ENCODE data around the gene NPY4R2.
"Not testable (repeated sequence)": the region's sequence is repeated elsewhere in the genome, so short reads cannot be mapped to it uniquely, and the experiment has no call there.

The NPY4R2 gene, protein sequence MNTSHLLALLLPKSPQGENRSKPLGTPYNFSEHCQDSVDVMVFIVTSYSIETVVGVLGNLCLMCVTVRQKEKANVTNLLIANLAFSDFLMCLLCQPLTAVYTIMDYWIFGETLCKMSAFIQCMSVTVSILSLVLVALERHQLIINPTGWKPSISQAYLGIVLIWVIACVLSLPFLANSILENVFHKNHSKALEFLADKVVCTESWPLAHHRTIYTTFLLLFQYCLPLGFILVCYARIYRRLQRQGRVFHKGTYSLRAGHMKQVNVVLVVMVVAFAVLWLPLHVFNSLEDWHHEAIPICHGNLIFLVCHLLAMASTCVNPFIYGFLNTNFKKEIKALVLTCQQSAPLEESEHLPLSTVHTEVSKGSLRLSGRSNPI

DNA sequence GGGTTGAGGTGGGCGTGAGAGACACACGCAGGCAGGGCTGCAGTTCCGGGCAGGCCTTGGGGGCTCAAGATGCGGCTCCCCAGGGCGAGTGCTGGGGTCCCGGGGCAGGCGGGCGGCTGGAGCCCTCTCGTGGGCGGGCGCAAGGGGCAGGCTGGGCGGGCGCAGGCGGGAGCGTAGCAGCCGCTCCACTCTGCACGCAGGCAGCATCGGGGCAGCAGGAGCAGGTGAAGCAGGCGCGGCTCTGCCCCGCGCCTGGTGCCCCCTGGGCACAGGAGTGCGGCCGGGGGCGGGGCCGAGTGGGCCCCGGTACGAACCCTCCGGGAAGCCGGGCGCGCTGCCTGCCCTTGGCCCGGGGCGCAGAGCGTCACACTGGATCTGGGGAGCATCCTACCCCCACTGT lies at the start of gene NPY4R2:
Gene NPY4R2, plus strand, starts transcription at position 188 of the 400 bp plus-strand sequence. CDS start 3,326 bp downstream, outside the sequence.
- not testable (repeated sequence) for DNase-seq

DNA sequence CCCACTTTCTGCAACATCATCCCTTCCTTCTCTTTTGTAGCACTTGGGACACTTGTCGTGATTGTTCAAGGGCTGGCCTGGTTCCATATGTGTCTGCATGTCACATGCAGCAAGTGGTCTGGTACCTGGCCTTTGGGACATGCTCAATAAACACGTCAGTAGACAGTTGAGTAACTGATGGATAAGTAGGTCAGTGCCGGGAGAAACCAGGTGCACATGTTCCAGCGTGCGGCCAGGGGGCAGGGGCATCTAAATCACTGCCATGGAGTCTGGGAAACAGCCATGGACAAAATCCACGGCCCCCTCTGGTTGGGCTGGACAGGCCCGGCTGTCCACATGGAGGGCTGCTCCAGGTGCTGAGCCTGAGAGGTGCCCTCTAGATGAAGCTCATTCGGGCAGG lies 47.6 kb upstream of the NPY4R2 start:
- DNase-seq = not testable (repeated sequence)

DNA sequence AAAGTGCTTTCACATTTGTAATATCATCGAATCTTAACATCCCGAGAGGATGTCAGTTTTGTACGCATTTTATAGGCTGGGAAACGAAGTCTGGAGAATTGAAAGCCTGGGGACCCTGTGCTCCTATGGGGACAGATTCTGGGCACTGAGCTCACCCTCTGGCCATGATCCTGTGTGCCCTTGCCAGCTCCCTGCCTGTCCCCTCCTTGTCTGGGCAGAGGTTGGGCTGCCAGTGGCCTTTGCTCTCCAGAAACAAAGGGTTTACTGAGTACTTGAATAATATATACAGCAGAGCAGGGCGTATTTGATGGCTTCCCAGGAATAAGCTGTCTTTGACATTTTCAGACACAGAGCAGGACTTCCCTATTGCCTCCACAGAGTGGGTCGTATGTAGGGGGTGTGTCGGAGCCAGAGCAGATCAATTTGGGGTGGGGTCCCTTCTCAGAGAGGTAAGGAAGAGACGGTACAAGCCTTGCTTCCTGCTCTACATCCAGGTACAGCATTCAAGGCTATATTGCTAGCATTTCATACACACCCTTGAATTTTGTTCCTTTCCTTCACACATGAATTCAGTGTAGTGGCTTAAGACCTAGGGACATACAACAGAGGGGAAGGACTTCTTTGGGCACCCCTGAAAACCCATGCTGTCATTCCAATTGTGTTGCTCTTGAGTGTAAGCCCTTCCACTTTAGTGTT lies 46.8 kb upstream of the NPY4R2 start:
- not testable (repeated sequence) for DNase-seq

DNA sequence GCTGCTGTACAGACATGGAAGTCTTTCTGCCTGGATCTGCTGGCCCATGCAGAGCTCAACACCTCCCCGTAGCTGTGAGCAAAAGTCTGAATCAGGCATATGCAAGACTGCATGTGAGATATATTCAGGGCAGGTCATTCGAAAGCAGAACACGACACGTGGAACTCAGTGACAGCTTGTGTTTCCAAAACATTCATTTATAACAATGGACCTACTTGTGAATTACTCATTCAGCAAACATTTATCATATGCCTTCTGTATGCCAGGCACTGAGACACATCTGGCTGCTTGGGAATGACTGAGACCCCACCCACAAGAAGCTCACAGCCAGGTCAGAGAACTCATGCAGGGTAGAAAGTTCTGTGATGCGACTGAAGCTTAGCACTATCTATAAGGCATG lies 46.2 kb upstream of the NPY4R2 start:
- not testable (repeated sequence) for DNase-seq

DNA sequence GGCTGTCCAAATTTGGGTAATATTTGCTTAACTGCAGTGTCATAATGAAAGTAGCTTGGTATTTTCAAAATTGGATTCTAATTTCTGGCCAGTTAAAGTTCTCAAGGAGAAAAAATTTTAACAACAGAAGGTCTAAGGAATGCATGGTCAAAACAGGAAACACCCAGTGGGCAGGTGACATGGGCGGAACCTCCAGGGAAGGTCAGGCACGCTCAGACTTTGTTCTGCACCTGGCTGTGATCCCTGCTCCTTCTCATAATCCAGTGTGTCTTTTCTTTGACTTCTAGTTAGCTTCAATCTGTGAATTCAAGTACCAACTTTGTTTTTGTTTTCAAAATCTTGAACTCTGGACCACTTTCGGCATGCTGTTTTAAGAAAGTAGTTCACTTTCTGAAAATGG lies 34.2 kb upstream of the NPY4R2 start:
- DNase-seq = not testable (repeated sequence)

DNA sequence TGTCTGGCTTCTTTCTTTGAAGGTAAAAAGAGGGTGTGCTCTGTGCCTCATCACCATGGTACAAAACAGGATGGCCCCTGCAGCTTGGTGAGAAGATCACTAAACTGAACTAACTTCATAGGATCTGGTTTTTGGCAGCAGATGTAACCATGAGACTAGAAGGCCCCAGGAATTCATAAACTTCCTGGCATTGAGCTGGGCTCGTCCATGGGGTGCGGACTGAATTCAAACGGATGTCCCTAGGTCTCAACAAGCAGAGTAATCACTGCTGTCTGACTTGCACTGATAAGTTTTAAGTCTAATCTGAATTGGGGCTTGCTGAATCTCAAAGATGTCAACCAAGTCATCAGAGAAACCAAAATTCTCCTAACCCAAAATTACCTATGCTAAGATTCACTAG lies 33.5 kb upstream of the NPY4R2 start:
- not testable (repeated sequence) for DNase-seq

DNA sequence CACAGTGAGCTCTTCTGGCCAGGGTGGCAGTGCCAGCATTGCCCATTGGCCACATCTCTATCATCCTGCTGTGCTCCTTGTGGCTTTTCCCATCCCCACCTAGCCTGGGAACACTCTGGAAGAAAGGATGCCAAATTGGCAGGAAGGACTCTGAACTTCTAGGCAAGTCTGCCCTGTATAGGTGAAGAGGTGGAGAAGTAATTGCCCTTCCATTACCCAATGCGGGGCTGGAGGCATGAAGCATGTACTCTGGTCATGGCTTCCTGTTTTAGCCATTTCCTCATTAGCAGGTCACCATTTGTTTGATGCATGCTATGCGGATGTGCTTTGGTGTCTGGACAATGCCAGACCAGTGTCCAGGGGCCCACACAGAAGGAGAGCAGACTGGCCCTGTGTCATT lies 32.1 kb upstream of the NPY4R2 start:
- DNase-seq = not testable (repeated sequence)

DNA sequence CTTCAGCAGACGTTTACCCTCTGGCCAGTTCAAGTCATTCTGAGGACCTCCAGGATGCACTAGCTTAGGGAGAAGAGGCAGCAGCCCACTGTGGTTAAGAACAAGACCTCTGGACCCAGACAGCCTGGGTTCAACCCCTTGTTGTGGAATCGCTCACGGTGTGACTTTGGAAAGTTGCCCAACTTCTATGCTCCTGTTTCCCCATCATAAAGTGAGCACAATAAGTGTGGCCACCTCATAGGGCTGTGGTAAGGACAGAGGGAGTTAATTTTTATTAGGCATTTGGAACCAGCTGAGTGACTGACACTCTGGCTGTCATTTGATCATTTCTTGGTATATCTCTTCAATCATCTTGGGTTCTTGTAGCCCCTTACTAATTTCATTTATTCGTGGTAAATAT lies 31.6 kb upstream of the NPY4R2 start:
- DNase-seq = not testable (repeated sequence)

DNA sequence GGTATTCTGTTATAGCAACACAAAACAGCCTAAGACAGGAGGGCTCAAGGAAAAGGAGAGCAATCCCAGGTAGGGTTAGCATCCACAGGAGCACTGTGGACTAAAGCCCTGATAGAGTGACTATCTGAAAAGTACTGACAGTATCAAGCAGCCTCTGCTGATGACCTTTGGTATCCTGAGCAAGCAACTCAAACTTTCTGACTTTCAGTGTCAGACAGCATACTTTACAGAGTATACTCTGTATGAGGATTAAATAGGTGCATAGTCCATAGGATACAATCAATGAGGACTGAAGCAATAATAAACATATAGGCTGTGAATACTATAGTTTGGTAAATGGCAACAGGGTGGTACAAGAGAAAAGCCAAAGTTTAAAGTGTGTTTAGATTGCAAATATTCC lies 27.7 kb upstream of the NPY4R2 start:
- not testable (repeated sequence) for DNase-seq

DNA sequence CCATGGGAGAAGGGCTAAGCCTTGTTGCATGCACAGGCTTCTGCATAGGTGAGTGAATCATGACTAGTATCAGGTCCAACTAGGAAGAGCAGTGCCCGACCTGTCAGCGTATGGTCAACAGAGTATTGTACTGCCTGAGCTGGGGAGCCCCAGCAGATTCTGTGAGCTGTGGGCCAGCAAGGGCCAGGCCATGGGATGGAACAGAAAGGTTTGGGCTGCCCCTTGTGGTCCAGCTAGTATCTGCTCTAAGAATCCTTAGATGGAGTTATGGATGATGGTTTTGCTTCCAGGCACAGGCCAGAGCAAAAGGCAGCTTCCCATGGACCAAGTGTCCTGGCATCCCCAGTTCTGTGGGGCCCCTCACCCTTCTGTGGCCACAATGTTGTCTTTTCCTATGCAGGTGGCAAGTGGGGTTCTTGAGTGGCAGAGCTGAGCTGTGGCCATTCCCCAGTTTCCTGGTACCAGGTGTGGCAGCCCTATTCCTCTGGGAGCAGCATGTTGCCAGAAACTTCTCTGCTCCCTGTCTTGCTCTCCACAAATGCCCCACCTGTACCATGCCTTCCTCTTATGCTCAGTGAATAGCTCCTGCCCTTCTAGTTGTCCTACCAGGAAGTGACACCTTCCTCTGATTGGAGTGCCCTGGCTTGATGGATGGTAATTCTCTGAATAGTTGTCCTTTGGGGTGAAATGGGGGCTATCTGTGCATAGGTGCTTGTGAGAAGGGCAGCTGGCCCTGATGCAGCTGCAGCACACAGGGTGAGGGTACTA lies 25.8 kb upstream of the NPY4R2 start:
- DNase-seq = not testable (repeated sequence)

DNA sequence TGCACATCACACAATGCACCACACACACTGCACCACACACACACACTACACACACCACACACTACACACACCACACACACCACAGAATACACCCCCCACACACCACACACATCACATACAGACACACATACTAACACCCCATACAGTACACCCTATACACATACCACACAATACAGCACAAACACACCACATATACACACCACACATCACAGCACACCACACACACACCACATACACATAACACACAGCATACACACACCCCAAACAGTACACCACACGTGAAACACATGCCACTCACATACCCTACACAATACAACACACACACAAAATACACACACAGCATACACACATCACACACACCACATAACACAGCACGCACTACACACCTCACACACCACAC lies 23.9 kb upstream of the NPY4R2 start:
- DNase-seq = not testable (repeated sequence)

DNA sequence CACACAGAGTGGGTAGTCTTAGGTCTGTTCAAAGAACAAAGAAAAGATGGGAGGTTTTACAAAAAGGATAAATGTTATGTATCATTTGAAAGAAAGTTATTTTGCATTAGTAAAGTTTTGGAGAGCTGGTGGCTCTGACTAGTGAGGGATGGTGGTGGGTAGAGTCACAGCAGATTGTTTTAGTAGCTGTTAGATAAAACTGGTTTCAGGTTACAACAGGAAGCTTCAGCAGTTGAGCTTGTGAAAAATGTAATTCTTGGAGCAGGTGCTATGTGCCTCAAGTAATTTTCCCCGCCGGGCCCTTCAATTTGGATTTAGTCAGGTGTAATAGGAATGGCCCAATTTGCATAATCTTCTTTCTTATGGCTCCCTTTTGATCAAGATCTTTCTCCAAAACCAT lies 20.6 kb upstream of the NPY4R2 start:
- DNase-seq = not testable (repeated sequence)

DNA sequence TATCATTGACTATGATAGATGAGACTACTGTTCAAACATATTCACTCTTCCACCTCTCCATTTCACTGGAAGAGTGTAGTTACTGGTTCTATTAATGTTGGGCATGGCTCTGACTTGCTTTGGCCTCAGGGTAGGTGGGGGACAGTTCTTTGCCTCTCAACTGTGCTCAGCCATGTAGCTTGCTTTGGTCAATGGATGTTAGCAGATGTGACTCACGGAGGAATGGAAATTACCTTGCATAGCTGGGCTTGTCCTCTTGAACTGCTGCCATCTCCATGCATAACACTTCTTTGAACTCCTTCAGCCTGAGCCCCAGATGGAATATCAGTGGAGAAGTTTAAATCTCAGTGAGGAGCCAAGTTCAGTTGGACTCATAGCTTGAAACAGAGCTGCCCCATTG lies 9.1 kb upstream of the NPY4R2 start:
- not testable (repeated sequence) for DNase-seq

DNA sequence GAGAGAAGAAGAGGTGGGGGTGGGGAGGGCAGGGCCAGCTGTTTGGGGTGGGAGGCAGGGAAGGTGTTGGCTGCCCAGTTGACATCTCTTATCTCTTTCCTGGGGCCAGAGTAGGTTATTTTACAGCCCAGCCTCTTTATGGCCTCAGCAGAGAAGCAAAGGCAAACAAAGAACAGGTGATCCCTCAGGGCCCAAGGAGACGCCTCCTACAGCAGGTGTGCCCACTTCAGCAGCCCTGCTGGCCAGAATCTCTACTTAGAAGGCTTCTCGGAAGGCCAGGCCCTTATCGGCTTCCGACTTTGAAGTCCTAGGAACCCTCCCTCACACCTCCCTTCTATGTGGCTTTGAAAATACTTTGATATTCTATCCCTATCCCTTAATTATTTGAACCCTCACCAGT lies 8.0 kb upstream of the NPY4R2 start:
- not testable (repeated sequence) for DNase-seq

DNA sequence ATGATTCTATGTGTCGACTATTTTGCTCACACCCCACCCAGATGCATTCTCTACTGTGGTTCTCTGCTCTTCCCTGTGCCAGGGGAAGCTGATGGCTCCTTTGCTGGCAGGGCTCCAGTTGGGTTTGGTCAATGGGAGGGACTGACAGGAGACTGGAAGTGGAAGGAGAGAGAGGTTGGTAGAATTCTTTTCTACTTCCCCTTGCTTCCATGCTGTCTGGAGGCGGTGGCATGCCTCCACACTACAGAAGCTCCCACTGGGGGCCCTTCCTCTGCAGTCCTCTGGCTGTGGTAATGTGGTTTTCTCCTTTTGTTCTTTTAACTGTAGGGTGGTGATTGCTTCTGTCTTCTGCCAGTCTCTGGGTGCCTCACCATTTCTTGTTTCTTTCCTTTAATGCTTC lies 4.4 kb upstream of the NPY4R2 start:
- not testable (repeated sequence) for DNase-seq

DNA sequence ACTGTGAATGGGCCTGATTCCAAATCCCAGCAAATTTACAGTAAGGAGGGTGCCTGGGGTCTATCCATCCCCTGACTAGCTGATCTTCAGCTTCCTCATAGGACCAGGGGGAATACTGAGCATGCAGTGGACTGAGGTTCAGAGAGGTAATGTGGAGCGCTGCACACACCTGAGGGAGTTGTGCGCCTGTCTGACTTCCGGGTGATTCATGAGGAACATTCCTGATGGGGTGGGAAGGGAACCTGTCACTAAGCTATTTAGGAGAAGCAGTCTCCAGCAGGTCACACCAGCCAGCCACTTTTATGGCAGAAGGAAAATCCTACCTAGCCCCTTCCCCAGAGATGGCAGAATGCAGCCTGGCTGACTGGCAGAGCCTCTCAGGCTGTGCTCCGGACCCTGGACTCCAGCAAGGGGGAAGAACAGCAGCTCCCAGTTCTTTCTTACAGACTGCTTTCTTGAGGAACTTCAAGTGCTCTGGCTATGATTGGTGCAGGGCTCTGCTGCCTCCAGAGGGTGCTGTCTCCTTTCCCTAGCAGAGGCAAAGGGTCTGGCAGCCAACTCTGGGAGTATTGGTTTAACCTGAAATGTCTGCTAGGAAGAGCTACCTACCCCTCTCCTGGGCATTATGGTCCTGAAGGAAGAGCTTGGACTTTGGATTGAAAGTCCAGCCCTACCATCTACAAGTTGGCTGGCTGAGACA lies 2.5 kb upstream of the NPY4R2 start:
- not testable (repeated sequence) for DNase-seq

DNA sequence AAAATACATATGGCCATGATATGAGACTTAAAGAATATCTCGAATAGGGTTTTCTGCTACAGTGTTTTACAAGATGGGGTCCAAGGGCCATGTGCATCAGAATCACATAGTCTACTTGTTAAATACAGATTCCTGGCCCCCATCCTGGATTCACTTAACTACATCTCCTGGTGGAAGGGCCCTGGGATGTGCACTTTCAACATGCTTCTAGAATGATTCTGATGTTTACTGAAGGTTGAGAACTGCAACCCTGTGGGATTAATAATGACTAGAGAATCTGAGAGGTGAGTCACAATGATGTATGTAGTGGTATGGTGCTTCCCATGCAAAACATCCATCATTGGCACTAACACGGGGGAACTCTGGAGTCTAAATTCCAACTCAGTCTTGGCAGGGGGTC lies 2.1 kb downstream of the NPY4R2 start:
- not testable (repeated sequence) for DNase-seq

DNA sequence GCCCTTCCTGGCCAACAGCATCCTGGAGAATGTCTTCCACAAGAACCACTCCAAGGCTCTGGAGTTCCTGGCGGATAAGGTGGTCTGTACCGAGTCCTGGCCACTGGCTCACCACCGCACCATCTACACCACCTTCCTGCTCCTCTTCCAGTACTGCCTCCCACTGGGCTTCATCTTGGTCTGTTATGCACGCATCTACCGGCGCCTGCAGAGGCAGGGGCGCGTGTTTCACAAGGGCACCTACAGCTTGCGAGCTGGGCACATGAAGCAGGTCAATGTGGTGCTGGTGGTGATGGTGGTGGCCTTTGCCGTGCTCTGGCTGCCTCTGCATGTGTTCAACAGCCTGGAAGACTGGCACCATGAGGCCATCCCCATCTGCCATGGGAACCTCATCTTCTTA lies 4.0 kb downstream of the NPY4R2 start:
- not testable (repeated sequence) for DNase-seq

DNA sequence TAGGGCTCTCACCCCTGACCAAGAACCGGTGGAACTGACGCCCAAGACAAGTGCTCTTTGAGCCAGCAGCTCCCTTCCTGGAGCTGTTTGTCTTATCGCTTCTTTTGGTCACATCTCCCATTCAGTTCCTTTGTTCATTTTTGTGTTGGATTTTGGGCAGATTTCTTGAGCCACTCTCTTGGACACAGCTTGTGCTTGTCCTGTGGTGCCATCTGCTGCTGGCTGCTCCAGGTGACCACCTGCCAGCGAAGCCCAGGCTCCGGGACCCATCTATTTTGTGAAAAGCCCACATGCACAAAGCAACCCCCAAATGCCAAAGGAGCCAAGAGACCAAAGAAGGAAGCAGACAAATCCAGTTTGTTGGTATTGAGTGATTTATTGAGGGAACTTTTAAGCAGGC lies 6.2 kb downstream of the NPY4R2 start:
- DNase-seq = not testable (repeated sequence)

DNA sequence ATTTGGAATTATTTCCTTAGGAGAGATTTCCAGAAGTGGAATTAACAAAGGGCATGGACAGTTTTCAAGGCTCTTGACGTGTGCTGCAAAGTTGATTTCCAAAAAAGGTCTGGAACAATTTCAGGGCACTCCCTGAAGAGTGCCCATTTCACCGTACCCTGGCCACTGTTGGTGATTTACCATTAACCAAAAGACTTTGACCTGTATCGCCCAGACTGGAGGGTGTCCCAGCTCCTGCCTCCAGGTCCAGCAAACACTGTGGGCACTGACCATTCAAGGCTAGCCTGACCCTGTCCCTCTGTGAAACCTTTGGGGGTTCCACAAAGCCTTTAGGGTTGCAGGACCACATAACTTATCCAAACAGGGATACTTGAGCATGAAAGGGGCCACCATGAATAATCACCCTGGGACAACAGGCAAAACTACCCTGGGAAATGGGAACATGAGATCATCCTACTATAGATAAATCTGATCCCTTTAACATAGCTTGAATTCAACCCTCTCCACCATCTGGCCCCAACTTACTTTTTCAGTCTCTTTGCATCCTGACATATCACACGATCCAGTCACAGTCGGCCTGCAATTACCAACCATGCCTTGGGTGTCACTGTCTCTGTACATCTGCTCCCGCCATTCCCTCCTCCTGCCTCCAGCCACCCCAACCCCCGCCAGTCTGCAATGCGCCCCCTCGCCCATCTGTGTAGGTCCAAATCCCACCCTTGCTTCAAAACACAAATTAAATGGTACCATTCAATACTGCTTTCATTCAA lies 8.9 kb downstream of the NPY4R2 start:
- DNase-seq = not testable (repeated sequence)

DNA sequence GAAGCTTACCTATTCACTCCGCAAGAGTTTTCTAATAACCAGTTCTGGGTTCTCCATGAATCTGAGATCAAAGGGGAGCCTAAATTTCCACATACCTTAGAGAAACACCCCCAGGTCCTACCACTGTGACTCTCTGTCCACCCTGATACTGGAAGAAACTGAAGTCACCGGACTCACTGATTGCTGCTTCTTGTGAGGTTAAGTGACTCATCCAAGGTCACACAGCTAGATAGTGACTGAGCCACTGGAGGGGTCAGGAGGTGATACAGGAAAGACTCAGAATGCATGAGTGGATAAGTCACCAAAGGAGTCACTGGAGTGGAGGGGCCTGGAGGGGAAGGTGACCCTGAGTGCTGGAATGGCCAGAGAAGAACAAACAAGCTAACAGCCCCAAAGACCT lies 9.8 kb downstream of the NPY4R2 start:
- not testable (repeated sequence) for DNase-seq

DNA sequence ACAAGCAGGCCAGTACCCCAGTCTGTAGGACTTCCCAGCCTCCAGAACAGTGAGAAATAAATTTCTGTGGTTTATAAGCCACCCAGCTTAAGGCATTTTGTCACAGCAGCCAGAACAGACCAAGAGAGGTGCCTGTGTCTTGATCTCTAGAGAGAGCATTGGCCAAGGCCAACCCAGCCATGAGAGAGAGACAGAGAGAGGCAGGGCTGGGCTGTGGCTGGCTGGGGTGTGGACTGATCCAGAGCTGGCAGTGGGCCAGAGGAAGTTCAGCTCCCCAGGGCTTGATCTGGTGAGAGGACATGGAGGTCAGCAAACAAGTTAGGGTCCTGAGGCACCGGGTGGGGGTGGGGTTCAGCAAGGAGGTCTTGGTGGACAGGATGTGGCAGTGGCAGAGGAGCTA lies 14.4 kb downstream of the NPY4R2 start:
- not testable (repeated sequence) for DNase-seq

Measured in activated CD4-positive, alpha-beta T cell treated with anti-CD3 and anti-CD28 coated beads, Interleukin-2, amount 50 U/mL, for 16 hours (primary cell).